COLO829 (cell line): ENCODE data around the gene SMAD3.
A peak's percentile ranks its signal among the peaks of the same experiment; 100 is the strongest.
"Not testable (repeated sequence)": the region's sequence is repeated elsewhere in the genome, so short reads cannot be mapped to it uniquely, and the experiment has no call there.

Source experiments
- DNase-seq: peaks from one replicate; pipeline ENCODE4 v3.0.0; 2012; ENCODE audit warnings: low spot score

The SMAD3 gene

GRCh38 chr15:67065531-67066005 lies at the start of gene SMAD3:
Gene SMAD3 (plus strand): TSS chr15:67065602. CDS start chr15:67066155, 553 bp downstream.
- peak; percentile 74 for DNase-seq

GRCh38 chr15:67017311-67017710 lies 48.1 kb upstream of the SMAD3 start:
- DNase-seq, result no peak

GRCh38 chr15:67018026-67018425 lies 47.4 kb upstream of the SMAD3 start:
- no peak for DNase-seq

- DNase-seq, result no peak
Observed at GRCh38 chr15:67018441-67018840, 47.0 kb upstream of the SMAD3 start.

GRCh38 chr15:67019069-67019468 lies 46.3 kb upstream of the SMAD3 start:
- no peak for DNase-seq

- DNase-seq, result no peak
Observed at GRCh38 chr15:67019884-67020520, 45.4 kb upstream of the SMAD3 start.

GRCh38 chr15:67020668-67021067 lies 44.7 kb upstream of the SMAD3 start:
- DNase-seq, result not testable (repeated sequence)

- DNase-seq, result no peak
Observed at GRCh38 chr15:67021455-67021854, 43.9 kb upstream of the SMAD3 start.

- no peak for DNase-seq
Observed at GRCh38 chr15:67022587-67023105, 42.8 kb upstream of the SMAD3 start.

GRCh38 chr15:67023517-67024313 lies 41.7 kb upstream of the SMAD3 start:
- DNase-seq, result no peak

GRCh38 chr15:67024314-67024997 lies 40.9 kb upstream of the SMAD3 start:
- DNase-seq, result peak; percentile 88

GRCh38 chr15:67024998-67025368 lies 40.4 kb upstream of the SMAD3 start:
- DNase-seq, result no peak

GRCh38 chr15:67025719-67026609 lies 39.4 kb upstream of the SMAD3 start:
- peak; percentile 30 for DNase-seq

- no peak for DNase-seq
Observed at GRCh38 chr15:67026610-67026967, 38.8 kb upstream of the SMAD3 start.

- not testable (repeated sequence) for DNase-seq
Observed at GRCh38 chr15:67028440-67028839, 37.0 kb upstream of the SMAD3 start.

GRCh38 chr15:67030036-67030762 lies 35.2 kb upstream of the SMAD3 start:
- DNase-seq, result no peak

- DNase-seq, result no peak
Observed at GRCh38 chr15:67031331-67031730, 34.1 kb upstream of the SMAD3 start.

GRCh38 chr15:67032608-67033007 lies 32.8 kb upstream of the SMAD3 start:
- no peak for DNase-seq

- no peak for DNase-seq
Observed at GRCh38 chr15:67033012-67033411, 32.4 kb upstream of the SMAD3 start.

- DNase-seq, result no peak
Observed at GRCh38 chr15:67033571-67034044, 31.8 kb upstream of the SMAD3 start.

- DNase-seq, result no peak
Observed at GRCh38 chr15:67035886-67036285, 29.5 kb upstream of the SMAD3 start.
